Activated B cell treated with CpG ODN at 0.5 μM for 24 hours (primary cell): ENCODE results near the gene ALPI. TPM values are rescaled to one million over a fixed set of nuclear protein-coding genes. Genes with fewer than 3 reads are reported as not detected.
"Not testable (repeated sequence)": the region's sequence is repeated elsewhere in the genome, so short reads cannot be mapped to it uniquely, and the experiment has no call there.

Experiments used
- ATAC-seq: fragments of 200-7000 bp; cut with Tn5 transposase; one replicate; pipeline ENCODE4 v1.10.0; 2021; ENCODE audit warnings: low read depth, mild to moderate bottlenecking, moderate library complexity
- CTCF ChIA-PET: fragments of 350-600 bp; sonication (Branson Sonifier 250); formaldehyde crosslinking; loops from one replicate; lab custom pipeline; 2021; ENCODE audit warnings: antibody characterized with exemption; lab: Charles Lee
- POLR2A ChIA-PET: fragments of 350-600 bp; sonication (Branson Sonifier 250); formaldehyde crosslinking; loops from one replicate; lab custom pipeline; 2021; ENCODE audit warnings: antibody characterized with exemption; lab: Charles Lee
- DNase-seq: peaks from one replicate; pipeline ENCODE4 v3.0.0; 2022
- H3K27ac Mint-ChIP-seq: one replicate; pipeline ENCODE4 v1.8.0; 2020; ENCODE audit warnings: mixed read lengths
- H3K27me3 Mint-ChIP-seq: one replicate; pipeline ENCODE4 v1.8.0; 2021; ENCODE audit warnings: mixed read lengths
- H3K36me3 Mint-ChIP-seq: one replicate; pipeline ENCODE4 v1.8.0; 2021; ENCODE audit warnings: low read depth, mixed read lengths
- H3K4me1 Mint-ChIP-seq: one replicate; pipeline ENCODE4 v1.8.0; 2021; ENCODE audit warnings: mixed read lengths
- H3K4me3 Mint-ChIP-seq: one replicate; pipeline ENCODE4 v1.8.0; 2020; ENCODE audit warnings: mild to moderate bottlenecking, mixed read lengths
- H3K9me3 Mint-ChIP-seq: one replicate; pipeline ENCODE4 v1.8.0; 2020; ENCODE audit warnings: mixed read lengths
- CTCF ChIP-seq: fragments of 200-600 bp; IDR thresholded peaks from one replicate; pipeline ENCODE4 v1.8.0; 2022; ENCODE audit warnings: antibody characterized with exemption, mild to moderate bottlenecking
- intact Hi-C: fragments of 100-400 bp; cut with micrococcal nuclease; formaldehyde crosslinking; loops from one replicate; pipeline ENCODE4 v1.15.1; 2024
- total RNA-seq: library from RNA; stranded (reverse); gene quantifications from 2 replicates; pipeline ENCODE4 v1.2.3, GENCODE V29; 2022

The ALPI gene
- total RNA-seq, 1 donor from 2014 or later = not detected

- ATAC-seq (no peak), DNase-seq (no peak)
- no peak for TF ChIP-seq CTCF
- no peaks in the 10 kb centered on the region for H3K9me3 Mint-ChIP-seq
- CTCF ChIA-PET = interaction anchor here (1.6 kb wide), 1 partner anchor 74 kb away, joined by 6 read pairs; no protein-coding TSS in a partner anchor
- no peaks in the 10 kb centered on the region for H3K4me1 Mint-ChIP-seq
- POLR2A ChIA-PET = no interaction called here
- no peaks in the 10 kb centered on the region for H3K36me3 Mint-ChIP-seq
- H3K27me3 Mint-ChIP-seq = no peaks in the 10 kb centered on the region
- no peak overlapping the region for H3K4me3 Mint-ChIP-seq
- intact Hi-C loops = no loop called here
- H3K27ac Mint-ChIP-seq = no peak overlapping the region
Measured at GRCh38 chr2:232447091-232447620, 8.8 kb upstream of the ALPI start.

- Mint-ChIP-seq H3K4me1 (no peaks in the 10 kb centered on the region), H3K36me3 (no peaks in the 10 kb centered on the region), H3K9me3 (no peaks in the 10 kb centered on the region), H3K4me3 (no peak overlapping the region), H3K27ac (no peak overlapping the region), H3K27me3 (no peaks in the 10 kb centered on the region)
- no peak for DNase-seq
- intact Hi-C loops = no loop called here
- POLR2A ChIA-PET = no interaction called here
- no peak for ATAC-seq
- CTCF ChIA-PET = interaction anchor here (1.6 kb wide), 1 partner anchor 74 kb away, joined by 6 read pairs; no protein-coding TSS in a partner anchor
- no peak for TF ChIP-seq CTCF
Measured at GRCh38 chr2:232447638-232448303, 8.2 kb upstream of the ALPI start.

GRCh38 chr2:232448304-232448690, 7.7 kb upstream of the ALPI start:
- H3K27ac Mint-ChIP-seq = no peak overlapping the region
- no peak for DNase-seq
- TF ChIP-seq CTCF = no peak
- POLR2A ChIA-PET = no interaction called here
- no peaks in the 10 kb centered on the region for H3K9me3 Mint-ChIP-seq
- CTCF ChIA-PET = no interaction called here
- H3K36me3 Mint-ChIP-seq = no peaks in the 10 kb centered on the region
- H3K4me3 Mint-ChIP-seq = no peak overlapping the region
- H3K4me1 Mint-ChIP-seq = no peaks in the 10 kb centered on the region
- intact Hi-C loops = no loop called here
- H3K27me3 Mint-ChIP-seq = no peaks in the 10 kb centered on the region
- no peak for ATAC-seq

GRCh38 chr2:232449964-232450363, 6.0 kb upstream of the ALPI start:
- Mint-ChIP-seq H3K27ac (no peak overlapping the region), H3K4me1 (no peaks in the 10 kb centered on the region), H3K27me3 (peaks cover 2% of the 10 kb centered on the region), H3K4me3 (no peak overlapping the region), H3K9me3 (no peaks in the 10 kb centered on the region), H3K36me3 (no peaks in the 10 kb centered on the region)
- intact Hi-C loops = no loop called here
- TF ChIP-seq CTCF = no peak
- ATAC-seq = no peak
- POLR2A ChIA-PET = no interaction called here
- no peak for DNase-seq
- CTCF ChIA-PET = no interaction called here

GRCh38 chr2:232451645-232452044, 4.3 kb upstream of the ALPI start:
- CTCF ChIA-PET, H3K4me3 Mint-ChIP-seq, intact Hi-C loops, H3K27me3 Mint-ChIP-seq, ATAC-seq, H3K9me3 Mint-ChIP-seq, DNase-seq, H3K36me3 Mint-ChIP-seq, H3K4me1 Mint-ChIP-seq, POLR2A ChIA-PET, H3K27ac Mint-ChIP-seq: not testable (repeated sequence)
